Measurements from ENCODE around the gene ARSB. TPM values are rescaled to one million over a fixed set of nuclear protein-coding genes. Genes with fewer than 3 reads are reported as not detected.

The ARSB gene
- total and polyA plus RNA-seq, 3 donors from 2014 or later = 5.3 to 12.9 (median 11.8) TPM

DNA sequence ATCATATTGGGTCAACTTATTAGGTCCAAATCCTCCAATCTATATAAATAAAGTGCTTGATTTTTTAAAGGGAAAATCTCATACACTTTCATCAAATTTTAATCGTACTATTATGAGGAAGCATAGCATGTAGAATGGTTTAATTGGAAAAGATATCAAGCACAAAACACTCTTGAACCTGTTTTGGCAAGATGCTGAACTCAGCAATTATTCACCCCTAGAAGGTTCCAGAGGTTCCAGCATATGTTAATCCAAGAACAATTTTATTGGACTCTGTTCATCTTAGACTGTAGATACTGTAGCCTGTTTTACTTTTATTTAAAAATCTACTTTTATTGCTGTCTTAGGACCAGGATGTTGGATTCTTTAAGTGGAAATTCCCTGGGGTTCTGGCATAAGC lies 244.1 kb downstream of the ARSB start:
- Histone ChIP-seq H3K4me3 (no peak overlapping the region), H3K27ac (no peak overlapping the region), H3K4me1 (peaks cover 8% of the 10 kb centered on the region), H3K9me3 (no peaks in the 10 kb centered on the region), H3K27me3 (no peaks in the 10 kb centered on the region), H3K36me3 (ENCODE audit: low read depth, missing control alignments) (no peaks in the 10 kb centered on the region)
- TF ChIP-seq POLR2A (IDR thresholded peaks at IDR 0.05) = no peak
- TF ChIP-seq, protein P1, sequence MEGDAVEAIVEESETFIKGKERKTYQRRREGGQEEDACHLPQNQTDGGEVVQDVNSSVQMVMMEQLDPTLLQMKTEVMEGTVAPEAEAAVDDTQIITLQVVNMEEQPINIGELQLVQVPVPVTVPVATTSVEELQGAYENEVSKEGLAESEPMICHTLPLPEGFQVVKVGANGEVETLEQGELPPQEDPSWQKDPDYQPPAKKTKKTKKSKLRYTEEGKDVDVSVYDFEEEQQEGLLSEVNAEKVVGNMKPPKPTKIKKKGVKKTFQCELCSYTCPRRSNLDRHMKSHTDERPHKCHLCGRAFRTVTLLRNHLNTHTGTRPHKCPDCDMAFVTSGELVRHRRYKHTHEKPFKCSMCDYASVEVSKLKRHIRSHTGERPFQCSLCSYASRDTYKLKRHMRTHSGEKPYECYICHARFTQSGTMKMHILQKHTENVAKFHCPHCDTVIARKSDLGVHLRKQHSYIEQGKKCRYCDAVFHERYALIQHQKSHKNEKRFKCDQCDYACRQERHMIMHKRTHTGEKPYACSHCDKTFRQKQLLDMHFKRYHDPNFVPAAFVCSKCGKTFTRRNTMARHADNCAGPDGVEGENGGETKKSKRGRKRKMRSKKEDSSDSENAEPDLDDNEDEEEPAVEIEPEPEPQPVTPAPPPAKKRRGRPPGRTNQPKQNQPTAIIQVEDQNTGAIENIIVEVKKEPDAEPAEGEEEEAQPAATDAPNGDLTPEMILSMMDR (IDR thresholded peaks at IDR 0.05) = no peak
- no peak for DNase-seq
- intact Hi-C loops (cut with DNase I; ENCODE audit: low total_unique reads) = no loop called here
- WGBS, 2 donors = 79 to 84% methylated on average over 1 of the region's 1 CpG

- Histone ChIP-seq H3K36me3 (ENCODE audit: low read depth, missing control alignments) (no peaks in the 10 kb centered on the region), H3K9me3 (no peaks in the 10 kb centered on the region), H3K27ac (no peak overlapping the region), H3K4me3 (no peak overlapping the region), H3K4me1 (peaks cover 4% of the 10 kb centered on the region), H3K27me3 (no peaks in the 10 kb centered on the region)
- 88 to 90% methylated on average over 4 of the region's 4 CpGs for WGBS, 2 donors
- intact Hi-C loops (cut with DNase I; ENCODE audit: low total_unique reads) = no loop called here
- DNase-seq = no peak
- TF ChIP-seq, protein P1 (IDR thresholded peaks at IDR 0.05) = no peak
- no peak for TF ChIP-seq POLR2A (IDR thresholded peaks at IDR 0.05)
Measured at GRCh38 chr5:78738693-78739300, 246.3 kb downstream of the ARSB start.

- 94 to 100% methylated on average over 3 of the region's 3 CpGs for WGBS, 2 donors
- Histone ChIP-seq H3K27me3 (no peaks in the 10 kb centered on the region), H3K4me3 (no peak overlapping the region), H3K9me3 (no peaks in the 10 kb centered on the region), H3K27ac (no peak overlapping the region), H3K36me3 (ENCODE audit: low read depth, missing control alignments) (no peaks in the 10 kb centered on the region), H3K4me1 (peaks cover 4% of the 10 kb centered on the region)
- intact Hi-C loops (cut with DNase I; ENCODE audit: low total_unique reads) = no loop called here
- TF ChIP-seq POLR2A (IDR thresholded peaks at IDR 0.05) = no peak
- TF ChIP-seq, protein P1 (IDR thresholded peaks at IDR 0.05) = no peak
- no peak for DNase-seq
Measured at GRCh38 chr5:78738104-78738503, 247.0 kb downstream of the ARSB start.

DNA sequence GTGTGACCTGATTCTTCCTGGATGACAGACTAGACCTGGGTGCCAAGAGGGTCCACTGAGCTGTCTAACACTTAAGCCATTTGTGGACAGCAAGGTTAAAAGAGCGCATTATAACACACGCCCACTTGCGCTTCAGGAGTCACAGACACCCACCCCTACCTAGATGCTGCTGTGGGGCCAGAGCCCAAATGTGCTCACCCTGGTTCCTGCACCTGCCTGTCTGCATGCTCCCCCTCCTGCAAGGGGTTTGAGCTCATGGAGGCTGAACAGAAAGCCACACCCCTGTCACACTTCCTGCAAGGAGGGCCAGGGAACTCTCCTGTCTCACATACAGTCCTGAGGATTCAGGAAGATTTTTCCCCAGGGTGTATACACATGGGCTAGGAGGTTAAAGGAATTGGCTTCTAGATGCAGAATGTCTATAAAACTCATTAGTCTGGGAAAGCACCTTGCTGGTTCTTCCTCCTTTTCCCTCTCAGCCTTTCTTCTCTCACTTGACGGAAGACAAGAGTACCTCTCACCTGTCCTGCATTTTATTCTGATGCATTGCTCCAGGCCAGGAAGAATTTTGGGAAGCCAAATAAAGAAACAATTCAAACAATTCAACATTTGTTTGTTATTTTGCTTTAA lies 249.2 kb downstream of the ARSB start:
- TF ChIP-seq, protein P1 (IDR thresholded peaks at IDR 0.05) = no peak
- no peak for TF ChIP-seq POLR2A (IDR thresholded peaks at IDR 0.05)
- Histone ChIP-seq H3K9me3 (no peaks in the 10 kb centered on the region), H3K4me1 (peaks cover 4% of the 10 kb centered on the region), H3K27me3 (no peaks in the 10 kb centered on the region), H3K27ac (no peak overlapping the region), H3K36me3 (ENCODE audit: low read depth, missing control alignments) (no peaks in the 10 kb centered on the region), H3K4me3 (no peak overlapping the region)
- no peak for DNase-seq
- intact Hi-C loops (cut with DNase I; ENCODE audit: low total_unique reads) = no loop called here
- 89 to 90% methylated on average over 4 of the region's 4 CpGs for WGBS, 2 donors

DNA sequence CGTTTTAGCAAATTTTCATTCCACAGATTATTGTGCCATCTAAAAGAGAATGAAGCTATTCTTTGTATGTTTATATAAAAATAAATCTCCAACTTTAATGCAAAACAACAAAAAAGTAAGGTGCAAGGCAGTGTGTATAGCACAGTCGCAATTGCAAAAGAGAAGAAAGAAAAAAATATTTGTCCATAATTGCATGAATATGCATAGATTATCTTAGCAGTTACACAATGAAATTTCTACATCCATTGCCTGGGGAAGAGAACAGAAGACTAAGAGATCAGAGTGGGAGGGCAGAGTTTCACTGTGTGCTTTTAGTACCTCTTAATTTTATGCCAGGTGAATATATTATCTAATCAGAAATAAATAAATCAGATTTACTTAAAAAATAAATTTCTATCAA lies 250.2 kb downstream of the ARSB start:
- DNase-seq = no peak
- H3K9me3 ChIP-seq = no peaks in the 10 kb centered on the region
- no peak overlapping the region for H3K4me3 ChIP-seq
- H3K27ac ChIP-seq = no peak overlapping the region
- H3K4me1 ChIP-seq = peaks cover 4% of the 10 kb centered on the region
- no peaks in the 10 kb centered on the region for H3K36me3 ChIP-seq (ENCODE audit: low read depth, missing control alignments)
- intact Hi-C loops (cut with DNase I; ENCODE audit: low total_unique reads) = no loop called here
- H3K27me3 ChIP-seq = no peaks in the 10 kb centered on the region
- WGBS, 2 donors = 92 to 97% methylated on average over 2 of the region's 2 CpGs
- TF ChIP-seq, protein P1 (IDR thresholded peaks at IDR 0.05) = no peak
- no peak for TF ChIP-seq POLR2A (IDR thresholded peaks at IDR 0.05)
